Tibial nerve (tissue), 4 donors: ENCODE results near the gene SF3B5.

Experiments used
- CTCF ChIP-seq, 5 experiments: fragments of 200-600 bp in 3 of 5; fragments of 450-650 bp in 2 of 5; sonication (generic) in 3 of 5; IDR thresholded peaks; one replicate each; pipeline ENCODE4 v1.5.1; 2016 to 2019; ENCODE audit warnings: antibody characterized with exemption in 5 of 5, mild to moderate bottlenecking in 3 of 5, moderate library complexity in 2 of 5
- EP300 ChIP-seq, 2 donors: sonication (generic); formaldehyde crosslinking; IDR thresholded peaks; one replicate each; pipeline ENCODE4 v1.6.1; 2017; ENCODE audit warnings: antibody characterized with exemption in 2 of 2, mild to moderate bottlenecking in 1 of 2
- POLR2A ChIP-seq, 2 donors: fragments of 450-650 bp; IDR thresholded peaks; one replicate each; pipeline ENCODE4 v1.6.1; 2017; ENCODE audit warnings: antibody characterized with exemption in 2 of 2, mild to moderate bottlenecking in 2 of 2, moderate library complexity in 2 of 2

DNA sequence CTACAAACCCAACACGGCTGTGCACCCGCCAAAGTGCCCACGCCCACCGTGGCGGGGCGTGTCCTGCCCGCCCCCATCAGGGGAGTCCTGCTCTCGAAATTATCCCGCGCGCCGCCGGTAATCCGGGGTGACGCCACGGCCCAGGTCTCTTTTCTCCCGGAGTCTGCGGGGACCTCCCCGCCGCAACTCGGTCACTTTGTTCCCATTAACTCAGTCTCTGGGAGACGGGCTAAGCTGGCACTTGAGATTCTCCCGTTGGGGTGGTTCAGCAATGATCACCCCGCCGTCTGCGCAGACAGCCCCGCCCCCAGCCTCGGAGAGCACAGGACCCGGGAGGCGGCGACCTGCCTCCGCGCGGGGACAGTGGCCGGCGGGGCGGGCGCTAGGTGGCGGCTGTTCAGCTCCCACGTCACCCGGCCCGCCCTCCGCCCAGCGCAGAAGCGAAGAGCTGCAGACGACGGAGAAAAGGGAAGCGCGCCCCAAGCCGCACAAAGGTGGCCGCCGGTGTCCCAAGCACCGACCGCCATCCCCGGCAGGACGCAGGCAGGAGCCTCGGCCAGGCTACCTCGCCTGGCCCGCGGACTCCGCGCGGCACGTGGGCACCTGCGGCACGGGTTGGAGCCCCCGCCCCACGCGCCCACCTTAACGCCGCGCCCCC is 31.5 kb downstream of the SF3B5 start:
- peak in 3 of 5 experiments; percentile 26 to 29 (median 27) for TF ChIP-seq CTCF (IDR thresholded peaks at IDR 0.05)
- TF ChIP-seq POLR2A (IDR thresholded peaks at IDR 0.05): peak in 1 of 2 donors; percentile 60
- TF ChIP-seq EP300 (IDR thresholded peaks at IDR 0.05): peak in 1 of 2 donors; percentile 43
